Measurements from ENCODE around the gene IPO9. TPM values are rescaled to one million over a fixed set of nuclear protein-coding genes. Genes with fewer than 3 reads are reported as not detected.

The IPO9 gene
- total RNA-seq, 2 donors from 2014 or later, result 22.9 to 52.0 TPM

DNA sequence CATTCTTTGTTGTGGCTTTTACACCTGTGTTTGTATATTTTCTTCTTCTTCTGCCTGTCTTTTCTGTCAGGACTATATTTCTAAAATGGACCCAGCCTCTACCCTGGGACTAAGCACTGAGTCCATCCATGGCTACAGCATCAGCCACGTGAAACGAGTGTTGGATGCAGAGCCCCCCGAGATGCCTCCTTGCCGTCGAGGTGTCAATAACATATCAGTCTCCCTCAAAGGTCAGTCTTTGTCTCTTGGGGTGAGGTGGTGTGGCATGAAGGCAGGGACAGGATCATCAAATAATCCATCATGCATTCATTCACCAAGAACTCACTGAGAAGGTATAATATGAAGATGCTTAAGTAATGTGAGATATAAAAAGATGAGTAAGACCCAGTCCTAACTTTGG, 19.1 kb upstream of the IPO9 start:
- intact Hi-C loops (cut with DNase I), result no loop called here
- Histone ChIP-seq H3K27me3 (no peaks in the 10 kb centered on the region), H3K9me3 (no peaks in the 10 kb centered on the region), H3K4me1 (no peaks in the 10 kb centered on the region), H3K27ac (no peak overlapping the region), H3K4me3 (no peak overlapping the region), H3K36me3 (peaks cover 21% of the 10 kb centered on the region), H3K9ac (ENCODE audit: low read depth in 2 of 2, low read length in 2 of 2) (no peak overlapping the region)
- TF ChIP-seq, protein P1, sequence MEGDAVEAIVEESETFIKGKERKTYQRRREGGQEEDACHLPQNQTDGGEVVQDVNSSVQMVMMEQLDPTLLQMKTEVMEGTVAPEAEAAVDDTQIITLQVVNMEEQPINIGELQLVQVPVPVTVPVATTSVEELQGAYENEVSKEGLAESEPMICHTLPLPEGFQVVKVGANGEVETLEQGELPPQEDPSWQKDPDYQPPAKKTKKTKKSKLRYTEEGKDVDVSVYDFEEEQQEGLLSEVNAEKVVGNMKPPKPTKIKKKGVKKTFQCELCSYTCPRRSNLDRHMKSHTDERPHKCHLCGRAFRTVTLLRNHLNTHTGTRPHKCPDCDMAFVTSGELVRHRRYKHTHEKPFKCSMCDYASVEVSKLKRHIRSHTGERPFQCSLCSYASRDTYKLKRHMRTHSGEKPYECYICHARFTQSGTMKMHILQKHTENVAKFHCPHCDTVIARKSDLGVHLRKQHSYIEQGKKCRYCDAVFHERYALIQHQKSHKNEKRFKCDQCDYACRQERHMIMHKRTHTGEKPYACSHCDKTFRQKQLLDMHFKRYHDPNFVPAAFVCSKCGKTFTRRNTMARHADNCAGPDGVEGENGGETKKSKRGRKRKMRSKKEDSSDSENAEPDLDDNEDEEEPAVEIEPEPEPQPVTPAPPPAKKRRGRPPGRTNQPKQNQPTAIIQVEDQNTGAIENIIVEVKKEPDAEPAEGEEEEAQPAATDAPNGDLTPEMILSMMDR (IDR thresholded peaks at IDR 0.05), result no peak
- DNase-seq, result no peak

DNA sequence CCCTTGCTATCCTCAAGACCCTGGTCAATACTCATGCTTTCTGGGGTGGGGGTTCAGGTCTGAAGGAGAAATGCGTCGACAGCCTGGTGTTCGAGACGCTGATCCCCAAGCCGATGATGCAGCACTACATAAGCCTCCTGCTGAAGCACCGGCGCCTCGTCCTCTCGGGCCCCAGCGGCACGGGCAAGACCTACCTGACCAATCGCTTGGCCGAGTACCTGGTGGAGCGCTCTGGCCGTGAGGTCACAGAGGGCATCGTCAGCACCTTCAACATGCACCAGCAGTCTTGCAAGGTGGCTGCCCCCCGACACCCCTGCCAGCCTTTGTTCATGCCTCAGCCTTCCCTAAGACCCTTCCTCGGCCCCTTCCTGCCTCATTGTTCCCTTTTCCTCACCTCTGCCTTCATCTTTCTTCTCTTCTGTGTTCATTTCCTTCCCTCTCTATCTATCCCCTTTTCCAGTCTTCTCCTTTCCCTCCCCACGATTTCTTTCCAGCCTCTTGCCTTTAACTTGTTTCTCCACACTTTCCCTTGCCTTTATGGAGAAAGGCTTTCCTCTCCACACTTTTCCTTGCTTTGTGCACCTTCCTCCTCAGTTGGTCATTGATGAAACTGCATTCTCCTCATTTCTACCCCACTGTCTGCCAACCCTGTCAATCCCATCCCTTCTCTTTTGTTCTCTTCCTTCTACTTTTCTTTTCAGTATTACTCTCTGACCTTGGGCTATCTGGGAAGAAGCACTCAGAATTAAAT, 18.3 kb upstream of the IPO9 start:
- Histone ChIP-seq H3K9ac (ENCODE audit: low read depth in 2 of 2, low read length in 2 of 2) (no peak overlapping the region), H3K27me3 (no peaks in the 10 kb centered on the region), H3K36me3 (peaks cover 21% of the 10 kb centered on the region)

DNA sequence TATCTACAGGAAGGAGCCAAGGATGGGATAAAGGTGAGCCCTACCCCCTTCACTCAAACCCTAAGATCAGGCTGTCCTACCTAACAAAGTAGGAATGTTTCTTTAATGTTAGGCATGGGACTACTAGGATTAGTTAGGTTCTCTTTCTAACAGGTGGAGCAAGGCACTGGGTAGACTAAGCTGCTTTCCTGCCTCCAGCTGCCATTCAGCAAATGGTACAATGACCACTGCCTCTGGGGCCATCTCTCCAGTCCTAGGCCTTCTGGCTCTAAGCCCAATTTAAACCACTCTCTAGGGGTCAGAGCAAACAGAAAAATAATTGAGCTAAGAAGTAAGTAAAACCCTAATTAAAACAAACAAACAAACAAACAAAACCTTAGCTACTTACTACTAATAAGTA, 15.7 kb upstream of the IPO9 start:
- H3K9ac ChIP-seq (ENCODE audit: low read depth in 2 of 2, low read length in 2 of 2), result no peak overlapping the region
- no peak overlapping the region for H3K27ac ChIP-seq
- no peaks in the 10 kb centered on the region for H3K27me3 ChIP-seq
- H3K9me3 ChIP-seq, result no peaks in the 10 kb centered on the region
- no peak overlapping the region for H3K4me3 ChIP-seq
- TF ChIP-seq, protein P1 (IDR thresholded peaks at IDR 0.05), result no peak
- intact Hi-C loops (cut with DNase I), result no loop called here
- peaks cover 19% of the 10 kb centered on the region for H3K36me3 ChIP-seq
- no peak for DNase-seq
- H3K4me1 ChIP-seq, result no peaks in the 10 kb centered on the region

More for the DNA sequence above, 18.3 kb upstream of the IPO9 start:
- intact Hi-C loops (cut with DNase I), result no loop called here
- no peak overlapping the region for H3K4me3 ChIP-seq
- H3K27ac ChIP-seq, result no peak overlapping the region
- no peak for DNase-seq
- no peaks in the 10 kb centered on the region for H3K4me1 ChIP-seq
- no peaks in the 10 kb centered on the region for H3K9me3 ChIP-seq
- TF ChIP-seq, protein P1 (IDR thresholded peaks at IDR 0.05), result no peak

DNA sequence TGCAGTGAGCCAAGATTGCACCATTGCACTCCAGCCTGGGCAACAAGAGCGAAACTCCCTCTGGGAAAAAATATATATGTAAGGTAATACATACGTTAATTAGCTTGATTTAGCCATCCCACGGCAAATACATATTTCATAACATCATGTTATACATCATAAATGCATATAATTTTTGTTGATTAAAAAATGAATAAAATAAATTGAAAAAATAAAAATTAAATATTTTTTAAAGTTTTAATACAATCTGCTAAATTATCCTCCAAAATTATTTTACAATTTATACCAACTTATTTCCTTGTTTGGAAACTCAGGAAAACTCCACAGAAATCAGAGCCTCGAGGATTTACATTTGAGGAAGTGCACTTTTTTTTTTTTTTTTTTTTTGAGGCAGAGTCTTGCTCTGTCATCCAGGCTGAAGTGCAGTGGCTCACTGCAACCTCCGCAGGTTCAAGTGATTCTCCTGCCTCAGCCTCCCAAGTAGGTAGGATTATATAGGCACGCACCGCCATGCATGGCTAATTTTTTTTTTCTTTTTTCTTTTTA, 12.6 kb upstream of the IPO9 start:
- H3K36me3 ChIP-seq, result peaks cover 12% of the 10 kb centered on the region
- TF ChIP-seq, protein P1 (IDR thresholded peaks at IDR 0.05), result no peak
- no peak overlapping the region for H3K4me3 ChIP-seq
- H3K27ac ChIP-seq, result no peak overlapping the region
- intact Hi-C loops (cut with DNase I), result no loop called here
- H3K27me3 ChIP-seq, result no peaks in the 10 kb centered on the region
- DNase-seq, result no peak
- no peaks in the 10 kb centered on the region for H3K4me1 ChIP-seq
- H3K9me3 ChIP-seq, result no peaks in the 10 kb centered on the region
- no peak overlapping the region for H3K9ac ChIP-seq (ENCODE audit: low read depth in 2 of 2, low read length in 2 of 2)

DNA sequence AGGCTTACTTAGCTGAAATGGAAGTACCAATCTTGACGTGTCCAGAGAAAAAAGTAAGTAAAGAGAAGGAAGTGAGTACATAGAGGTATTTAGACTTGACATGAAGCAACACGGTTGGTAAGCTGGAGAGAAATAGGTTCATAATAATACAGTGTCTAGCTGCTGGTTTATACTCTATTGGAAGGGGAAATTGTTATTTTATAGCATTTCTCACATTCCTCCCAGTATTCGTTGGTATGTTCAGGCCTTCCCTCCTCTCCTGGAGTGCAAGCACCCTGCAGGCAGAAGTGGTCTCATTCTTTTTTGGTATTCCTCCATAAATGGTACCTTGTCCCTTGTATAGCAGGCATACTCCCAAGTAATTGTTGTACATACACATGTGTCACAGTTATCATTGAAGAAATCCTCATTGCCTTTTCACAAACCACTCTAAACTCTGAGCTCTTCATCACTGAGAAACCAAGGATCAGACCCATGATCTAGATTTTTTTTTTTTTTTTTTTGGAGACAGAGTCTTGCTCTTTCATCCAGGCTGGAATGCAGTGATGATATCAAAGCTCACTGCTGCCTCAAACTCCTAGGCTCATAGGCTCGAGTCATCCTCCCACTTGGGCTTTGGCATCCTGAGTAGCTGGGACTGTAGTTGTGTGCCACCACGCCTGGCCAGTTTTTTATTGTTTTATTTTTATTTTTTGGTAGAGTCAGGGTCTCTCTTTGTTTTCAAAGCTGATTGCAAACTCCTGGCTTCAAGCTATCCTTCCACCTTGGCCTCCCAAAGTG, 9.8 kb upstream of the IPO9 start:
- intact Hi-C loops (cut with DNase I), result no loop called here
- TF ChIP-seq, protein P1 (IDR thresholded peaks at IDR 0.05), result no peak

More for the DNA sequence above, 9.8 kb upstream of the IPO9 start:
- no peak overlapping the region for H3K9ac ChIP-seq (ENCODE audit: low read depth in 2 of 2, low read length in 2 of 2)
- H3K4me3 ChIP-seq, result no peak overlapping the region
- no peaks in the 10 kb centered on the region for H3K27me3 ChIP-seq
- no peak for DNase-seq
- H3K9me3 ChIP-seq, result no peaks in the 10 kb centered on the region
- H3K27ac ChIP-seq, result no peak overlapping the region
- H3K4me1 ChIP-seq, result no peaks in the 10 kb centered on the region
- no peaks in the 10 kb centered on the region for H3K36me3 ChIP-seq
